Activated CD8-positive, alpha-beta memory T cell treated with anti-CD3 and anti-CD28 coated beads for 36 hours (primary cell): ENCODE results near the gene TGFB1I1. TPM values are rescaled to one million over a fixed set of nuclear protein-coding genes. Genes with fewer than 3 reads are reported as not detected.
"Not testable (repeated sequence)": the region's sequence is repeated elsewhere in the genome, so short reads cannot be mapped to it uniquely, and the experiment has no call there.

ENCODE experiments used
- CTCF ChIA-PET: fragments of 350-600 bp; sonication (Branson Sonifier 250); formaldehyde crosslinking; loops from one replicate; lab custom pipeline; 2021; ENCODE audit warnings: antibody characterized with exemption; lab: Charles Lee
- POLR2A ChIA-PET: fragments of 350-600 bp; sonication (Branson Sonifier 250); formaldehyde crosslinking; loops from one replicate; lab custom pipeline; 2021; ENCODE audit warnings: antibody characterized with exemption; lab: Charles Lee
- total RNA-seq, 2 experiments: library from RNA; stranded (reverse); gene quantifications; one replicate each; pipeline ENCODE4 v1.2.3, GENCODE V29; 2021

The TGFB1I1 gene
- total RNA-seq, 2 experiments from 2014 or later: 0.48 to 0.74 TPM

GRCh38 chr16:31522071-31522470 is 50.1 kb downstream of the TGFB1I1 start:
- ChIA-PET CTCF (no interaction called here), POLR2A (no interaction called here)

GRCh38 chr16:31523768-31524167 is 51.8 kb downstream of the TGFB1I1 start:
- POLR2A ChIA-PET, CTCF ChIA-PET: not testable (repeated sequence)

GRCh38 chr16:31525113-31525512 is 53.2 kb downstream of the TGFB1I1 start:
- ChIA-PET CTCF (no interaction called here), POLR2A (no interaction called here)

Other genes starting within 250 kb of the TGFB1I1 start
- gene ITGAM, start 212.2 kb upstream of the TGFB1I1 start, total RNA-seq: under 1 TPM; 0.84 to 0.89 TPM
- gene ITGAX, start 117.0 kb upstream of the TGFB1I1 start, total RNA-seq: 1 to 10 TPM; 4.3 to 5.3 TPM
- not detected for gene ITGAD, start 78.8 kb upstream of the TGFB1I1 start, total RNA-seq
- gene COX6A2, start 43.8 kb upstream of the TGFB1I1 start, total RNA-seq: not detected
- under 1 TPM; 0.10 to 0.11 TPM for gene ZNF843, start 29.4 kb upstream of the TGFB1I1 start, total RNA-seq
- 10 to 100 TPM; 11.8 to 12.3 TPM for gene ARMC5, start 12.7 kb upstream of the TGFB1I1 start, total RNA-seq
- not detected for gene SLC5A2, start 11.0 kb downstream of the TGFB1I1 start, total RNA-seq
- 10 to 100 TPM; 40.8 to 45.6 TPM for gene RUSF1, start 36.2 kb downstream of the TGFB1I1 start, total RNA-seq
- gene AHSP, start 55.7 kb downstream of the TGFB1I1 start, total RNA-seq: not detected